AG10803 (cell line): ENCODE data around the gene DNLZ.

Source experiments
- DNase-seq: peaks from one replicate; pipeline ENCODE4 v3.0.0; 2010; ENCODE audit warnings: low read depth
- H3K4me3 ChIP-seq: 2 replicates; pipeline ENCODE4 v1.5.1; 2011; ENCODE audit warnings: mild to moderate bottlenecking, low read length, control low read depth
- TF ChIP-seq, protein P1 (sequence below): conservative IDR thresholded peaks from 2 replicates; pipeline ENCODE4 v1.5.1; 2011; ENCODE audit warnings: mild to moderate bottlenecking, low read length, control low read depth, inconsistent platforms

The DNLZ gene

DNA sequence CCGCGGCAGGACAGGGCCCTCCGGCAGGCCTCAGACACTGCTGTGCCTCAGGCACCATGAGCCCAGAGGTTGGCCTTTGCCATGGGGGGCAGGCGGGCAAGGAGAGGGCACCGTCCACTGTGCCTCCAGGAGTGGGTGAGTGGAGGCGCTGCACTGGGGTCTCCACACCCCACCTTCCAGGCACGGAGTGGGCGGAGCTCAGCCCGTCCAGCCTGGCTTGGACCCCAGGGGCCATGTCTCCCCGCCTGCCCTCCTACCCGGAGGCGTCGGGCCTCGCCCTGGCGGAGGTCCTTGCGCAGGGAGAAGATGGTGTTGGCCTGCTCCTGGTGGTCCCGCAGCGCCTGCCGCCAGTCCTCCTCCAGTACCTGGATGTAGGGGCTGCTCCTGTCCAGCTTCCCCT is 6.5 kb upstream of the DNLZ start:
- no peak for DNase-seq
- TF ChIP-seq, protein P1, sequence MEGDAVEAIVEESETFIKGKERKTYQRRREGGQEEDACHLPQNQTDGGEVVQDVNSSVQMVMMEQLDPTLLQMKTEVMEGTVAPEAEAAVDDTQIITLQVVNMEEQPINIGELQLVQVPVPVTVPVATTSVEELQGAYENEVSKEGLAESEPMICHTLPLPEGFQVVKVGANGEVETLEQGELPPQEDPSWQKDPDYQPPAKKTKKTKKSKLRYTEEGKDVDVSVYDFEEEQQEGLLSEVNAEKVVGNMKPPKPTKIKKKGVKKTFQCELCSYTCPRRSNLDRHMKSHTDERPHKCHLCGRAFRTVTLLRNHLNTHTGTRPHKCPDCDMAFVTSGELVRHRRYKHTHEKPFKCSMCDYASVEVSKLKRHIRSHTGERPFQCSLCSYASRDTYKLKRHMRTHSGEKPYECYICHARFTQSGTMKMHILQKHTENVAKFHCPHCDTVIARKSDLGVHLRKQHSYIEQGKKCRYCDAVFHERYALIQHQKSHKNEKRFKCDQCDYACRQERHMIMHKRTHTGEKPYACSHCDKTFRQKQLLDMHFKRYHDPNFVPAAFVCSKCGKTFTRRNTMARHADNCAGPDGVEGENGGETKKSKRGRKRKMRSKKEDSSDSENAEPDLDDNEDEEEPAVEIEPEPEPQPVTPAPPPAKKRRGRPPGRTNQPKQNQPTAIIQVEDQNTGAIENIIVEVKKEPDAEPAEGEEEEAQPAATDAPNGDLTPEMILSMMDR = no peak
- no peak overlapping the region for H3K4me3 ChIP-seq

DNA sequence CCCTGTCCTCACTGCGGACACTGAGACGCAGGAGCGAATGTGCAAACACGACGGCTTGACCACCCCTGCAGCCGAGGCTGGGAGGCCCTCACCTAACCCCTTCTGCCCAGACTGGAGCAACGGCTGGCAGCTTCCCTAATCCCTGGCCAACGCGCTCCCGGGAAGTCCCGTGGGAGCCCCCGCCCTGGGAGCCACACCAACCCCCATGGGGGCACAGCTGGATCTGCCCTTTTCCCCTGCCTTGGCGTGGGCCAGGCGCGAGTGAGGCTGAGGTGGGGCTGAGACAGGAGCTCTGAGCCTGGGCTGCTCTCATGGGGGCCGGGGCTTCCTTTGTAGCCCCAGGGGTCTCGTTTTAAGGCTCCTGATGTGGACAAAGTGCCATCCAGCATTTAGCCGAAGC is 4.6 kb upstream of the DNLZ start:
- no peak overlapping the region for H3K4me3 ChIP-seq
- no peak for DNase-seq
- TF ChIP-seq, protein P1 = no peak

DNA sequence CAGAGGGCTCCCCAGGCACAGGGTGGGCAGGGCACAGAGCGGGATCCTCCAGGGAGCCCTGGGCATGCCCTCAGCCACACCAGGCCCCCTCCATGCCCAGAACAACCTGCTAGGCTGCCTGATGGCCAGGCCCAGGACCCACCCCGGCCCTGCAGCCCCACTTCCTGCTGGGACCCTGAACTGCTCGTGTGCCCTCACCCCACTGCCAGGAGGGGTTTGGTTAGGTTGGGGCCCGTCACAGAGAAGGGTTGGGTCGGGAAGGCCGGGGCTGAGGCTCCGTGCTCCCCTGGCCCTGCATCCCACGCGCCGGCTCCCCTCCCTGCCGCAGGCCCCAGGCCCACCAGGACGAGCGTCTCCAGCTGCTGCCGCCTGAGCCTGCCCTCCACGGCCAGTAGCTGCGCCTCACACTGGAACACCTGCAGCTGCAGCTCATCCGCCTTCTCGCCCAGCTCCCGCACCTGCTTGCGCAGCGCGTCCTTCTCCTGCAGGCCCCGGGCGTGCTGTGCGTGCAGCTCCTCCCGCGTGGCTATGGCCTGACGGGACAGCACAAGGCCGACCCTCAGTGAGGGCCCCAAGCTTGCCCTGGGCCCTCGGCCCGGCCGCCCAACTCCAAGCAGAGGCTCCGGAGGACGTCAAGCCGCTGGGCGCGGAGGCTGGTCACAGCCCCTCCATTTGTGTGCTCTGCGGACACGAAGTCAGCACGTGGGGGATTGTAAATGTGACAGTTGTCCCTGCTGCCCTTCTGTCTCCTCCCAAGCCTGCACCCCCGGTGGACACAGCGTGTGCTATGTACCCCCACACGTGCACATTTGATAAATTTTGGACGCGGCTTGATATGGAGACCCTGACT is 4.0 kb upstream of the DNLZ start:
- DNase-seq = no peak
- TF ChIP-seq, protein P1 = no peak
- H3K4me3 ChIP-seq = no peak overlapping the region

DNA sequence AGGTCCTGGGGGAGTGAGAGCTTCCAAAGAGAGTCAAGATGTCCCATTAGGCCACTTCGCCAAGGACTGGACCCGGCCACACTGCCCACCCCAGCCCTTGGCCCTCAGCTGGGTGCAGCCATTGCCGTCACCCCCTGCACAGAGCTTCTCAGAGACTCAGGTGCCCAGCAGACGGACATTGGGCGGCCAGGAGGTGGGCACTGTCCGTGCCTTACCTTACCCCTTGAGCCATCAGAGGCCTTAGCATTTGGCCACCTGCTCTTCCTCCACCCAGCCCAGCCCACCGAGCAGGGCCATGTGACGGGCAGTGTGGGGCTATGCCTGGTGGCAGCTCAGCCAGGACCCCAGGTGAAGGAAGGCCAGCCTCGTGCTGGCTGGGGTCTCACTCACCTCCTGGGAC is 3.3 kb upstream of the DNLZ start:
- H3K4me3 ChIP-seq = no peak overlapping the region
- no peak for DNase-seq
- TF ChIP-seq, protein P1 = no peak

DNA sequence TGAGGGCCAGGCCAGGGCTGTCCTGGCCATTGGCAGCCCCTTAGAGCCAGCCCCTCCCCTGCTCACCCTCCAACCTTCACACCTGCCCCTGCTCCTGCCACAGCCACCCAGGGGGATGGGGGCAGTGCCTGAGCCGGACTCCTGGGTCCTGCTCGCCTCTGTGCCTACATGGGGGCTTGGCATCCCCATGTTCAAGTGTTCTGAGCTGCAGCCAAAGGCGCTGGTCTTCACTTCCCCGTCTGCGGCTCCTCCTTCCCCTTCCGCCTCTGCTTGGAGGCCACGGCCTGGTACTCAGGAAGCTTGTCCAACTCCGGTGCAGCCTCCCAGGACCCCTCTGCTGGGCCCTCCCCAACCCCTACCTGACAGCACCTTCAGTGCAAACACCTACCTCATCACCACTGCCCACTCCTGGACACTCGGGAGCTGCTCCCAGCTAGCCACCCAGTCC is 2.3 kb upstream of the DNLZ start:
- H3K4me3 ChIP-seq = no peak overlapping the region
- TF ChIP-seq, protein P1 = no peak
- no peak for DNase-seq

DNA sequence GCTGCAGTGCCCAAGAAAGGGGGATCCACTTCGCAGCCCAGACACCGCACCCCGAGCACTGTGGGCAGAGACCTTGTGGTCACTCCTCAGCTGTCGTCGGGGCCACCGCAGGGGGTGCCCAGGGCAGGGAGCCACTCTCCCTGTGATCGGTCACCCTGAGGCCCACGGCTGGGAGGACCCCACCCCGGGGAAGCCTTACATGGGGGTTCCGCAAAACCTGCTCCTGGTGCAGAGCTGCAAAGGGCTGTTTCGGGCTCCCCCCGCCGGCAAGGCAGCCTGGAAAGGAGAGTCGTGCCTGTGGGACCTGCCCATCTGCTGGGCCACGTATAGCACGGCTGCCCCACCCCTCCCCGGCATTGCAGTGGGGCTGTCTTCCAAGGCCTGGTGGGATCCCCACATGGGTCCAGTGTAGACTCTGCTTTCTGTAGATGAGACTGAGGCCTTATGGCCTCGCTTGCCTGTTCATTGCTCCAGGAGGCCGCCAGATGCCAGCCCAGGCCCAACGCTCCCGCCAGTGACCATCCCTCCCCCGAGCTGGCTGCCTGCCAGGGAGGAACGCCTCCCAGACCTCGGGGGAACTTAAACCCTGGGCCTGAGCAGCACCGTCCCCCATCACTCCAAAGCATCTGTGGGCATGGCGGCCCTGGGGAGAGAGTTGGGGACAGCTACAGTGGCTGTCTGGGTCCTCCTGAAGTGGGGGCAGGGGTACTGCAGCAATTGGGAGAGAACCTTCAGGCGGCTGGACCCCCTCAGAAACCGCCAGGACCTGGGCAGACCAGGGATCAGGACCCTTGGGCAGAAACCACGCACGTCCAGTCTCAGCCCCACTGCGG is 1.6 kb upstream of the DNLZ start:
- H3K4me3 ChIP-seq = no peak overlapping the region
- peak; percentile 15 for DNase-seq
- TF ChIP-seq, protein P1 = no peak
